GM19324 (cell line): Measurements from ENCODE around the gene BEND3.
"Not testable (repeated sequence)": the region's sequence is repeated elsewhere in the genome, so short reads cannot be mapped to it uniquely, and the experiment has no call there.

ENCODE experiments used
- ATAC-seq: cut with Tn5 transposase; IDR thresholded peaks from one replicate; pipeline ENCODE4 v1.9.1; 2021; ENCODE audit warnings: mild to moderate bottlenecking, moderate library complexity; ENCODE audit not compliant: unreplicated experiment, low FRiP score

Gene BEND3

GRCh38 chr6:107056796-107057195, 58.5 kb downstream of the BEND3 start:
- ATAC-seq = no peak

GRCh38 chr6:107047807-107048206, 67.5 kb downstream of the BEND3 start:
- ATAC-seq = no peak

GRCh38 chr6:107045826-107046675, 69.3 kb downstream of the BEND3 start:
- ATAC-seq = no peak

- no peak for ATAC-seq
These were observed 82.2 kb downstream of the BEND3 start for GRCh38 chr6:107033126-107033525.

GRCh38 chr6:107032051-107032450, 83.3 kb downstream of the BEND3 start:
- no peak for ATAC-seq

- ATAC-seq = no peak
These were observed 85.2 kb downstream of the BEND3 start for GRCh38 chr6:107030151-107030550.

- no peak for ATAC-seq
These were observed 88.3 kb downstream of the BEND3 start for GRCh38 chr6:107026965-107027364.

- ATAC-seq = no peak
These were observed 93.7 kb downstream of the BEND3 start for GRCh38 chr6:107021446-107022185.

GRCh38 chr6:107020239-107020638, 95.1 kb downstream of the BEND3 start:
- no peak for ATAC-seq

- ATAC-seq = not testable (repeated sequence)
These were observed 95.7 kb downstream of the BEND3 start for GRCh38 chr6:107019628-107020027.

- no peak for ATAC-seq
These were observed 96.3 kb downstream of the BEND3 start for GRCh38 chr6:107019047-107019446.
